Natural killer cell (primary cell): ENCODE data around the gene ZNG1F. TPM values are rescaled to one million over a fixed set of nuclear protein-coding genes. Genes with fewer than 3 reads are reported as not detected.
"Not testable (repeated sequence)": the region's sequence is repeated elsewhere in the genome, so short reads cannot be mapped to it uniquely, and the experiment has no call there.

Source experiments
- ATAC-seq, 3 donors: fragments of 150-1000 bp in 2 of 3; fragments of 200-7000 bp in 1 of 3; cut with Tn5 transposase; 1 replicate in 1 of 3; 2 replicates in 2 of 3; pipeline ENCODE4 v1.10.0; 2021; ENCODE audit warnings: mild to moderate bottlenecking in 2 of 3, moderate library complexity in 2 of 3
- DNase-seq, 2 donors: peaks; one replicate each; pipeline versions ENCODE4 v3.0.0 to v3.0.0-alpha.2; 2013 to 2021; ENCODE audit warnings: mixed read lengths in 1 of 2
- H3K27ac ChIP-seq: one replicate; pipeline ENCODE4 v1.5.1; 2013; ENCODE audit warnings: mild to moderate bottlenecking, low read length
- H3K27me3 ChIP-seq: one replicate; pipeline ENCODE4 v1.6.1; 2013; ENCODE audit warnings: low read length; ENCODE audit not compliant: control insufficient read depth, insufficient read depth
- H3K36me3 ChIP-seq: one replicate; pipeline ENCODE4 v1.6.1; 2013; ENCODE audit warnings: low read length; ENCODE audit not compliant: control insufficient read depth, insufficient read depth
- H3K4me1 ChIP-seq: one replicate; pipeline ENCODE4 v1.6.1; 2013; ENCODE audit warnings: low read length; ENCODE audit not compliant: control insufficient read depth, insufficient read depth
- H3K4me3 ChIP-seq: one replicate; pipeline ENCODE4 v1.5.1; 2013; ENCODE audit warnings: low read length
- H3K9me3 ChIP-seq: one replicate; pipeline ENCODE4 v1.6.1; 2013; ENCODE audit warnings: low read length; ENCODE audit not compliant: control insufficient read depth, insufficient read depth
- H3K27ac Mint-ChIP-seq, 2 donors: one replicate each; pipeline ENCODE4 v1.8.0; 2022; ENCODE audit warnings: mild to moderate bottlenecking in 2 of 2, mixed read lengths in 2 of 2, moderate library complexity in 1 of 2
- H3K27me3 Mint-ChIP-seq, 2 donors: one replicate each; pipeline ENCODE4 v1.8.0; 2022; ENCODE audit warnings: low read depth in 2 of 2, mixed read lengths in 2 of 2
- H3K36me3 Mint-ChIP-seq: one replicate; pipeline ENCODE4 v1.8.0; 2022; ENCODE audit warnings: mixed read lengths
- H3K4me1 Mint-ChIP-seq, 2 donors: one replicate each; pipeline ENCODE4 v1.8.0; 2022; ENCODE audit warnings: mixed read lengths in 2 of 2
- H3K4me3 Mint-ChIP-seq: one replicate; pipeline ENCODE4 v1.8.0; 2022; ENCODE audit warnings: mild to moderate bottlenecking, moderate library complexity, mixed read lengths
- H3K9me3 Mint-ChIP-seq, 2 donors: one replicate each; pipeline ENCODE4 v1.8.0; 2022; ENCODE audit warnings: mixed read lengths in 2 of 2
- WGBS: methylation state at CpG from one replicate; pipeline ENCODE4 v1.1.7; 2013; ENCODE audit warnings: missing lambda C conversion rate; ENCODE audit not compliant: insufficient coverage; 5-methylcytosine and 5-hydroxymethylcytosine counted together
- intact Hi-C: fragments of 100-400 bp; cut with micrococcal nuclease; formaldehyde crosslinking; loops from one replicate; pipeline ENCODE4 v1.14.2; 2022
- total RNA-seq, 4 donors: library from RNA; stranded (reverse); fragments of 120-200 nt in 1 of 4; gene quantifications; one replicate each; pipeline versions ENCODE4 v1.2.3 to v1.2.4, GENCODE V29; 2013 to 2022

ZNG1F gene
- total RNA-seq = 10 to 100 TPM in 1 of 3 donors, 1 to 10 TPM in 2; 7.4 to 11.0 (median 8.3) TPM
- total RNA-seq (2013) = 14.5 TPM

GRCh38 chr9:41189217-41189616 is at the start of gene ZNG1F:
TSS of gene ZNG1F (minus strand) at chr9:41189317. CDS start at chr9:41189258, 59 bp downstream.
- intact Hi-C loops = not testable (repeated sequence)

GRCh38 chr9:41237110-41237749 is 48.1 kb upstream of the ZNG1F start:
- H3K4me3 ChIP-seq, H3K4me3 Mint-ChIP-seq, H3K27me3 ChIP-seq, H3K27me3 Mint-ChIP-seq, H3K4me1 Mint-ChIP-seq, H3K27ac ChIP-seq, H3K27ac Mint-ChIP-seq, ATAC-seq, H3K36me3 ChIP-seq, H3K36me3 Mint-ChIP-seq, H3K4me1 ChIP-seq, intact Hi-C loops: not testable (repeated sequence)
- H3K9me3 Mint-ChIP-seq = peaks cover 9 to 14% of the 10 kb centered on the region in 2 donors
- H3K9me3 ChIP-seq = peaks cover 11% of the 10 kb centered on the region
- 68% methylated on average over 37 of the region's 51 CpGs for WGBS
- peak; percentile 34 to 48 for DNase-seq

More at GRCh38 chr9:41189217-41189616, at the start of gene ZNG1F:
- H3K4me1 Mint-ChIP-seq, H3K36me3 Mint-ChIP-seq, H3K27me3 Mint-ChIP-seq, H3K9me3 Mint-ChIP-seq, H3K4me3 Mint-ChIP-seq, H3K27me3 ChIP-seq, H3K27ac ChIP-seq, H3K4me3 ChIP-seq, H3K36me3 ChIP-seq, H3K9me3 ChIP-seq, H3K27ac Mint-ChIP-seq, ATAC-seq, DNase-seq, H3K4me1 ChIP-seq: not testable (repeated sequence)
- WGBS = no CpG with 5 or more reads among the region's 31 CpGs

GRCh38 chr9:41236486-41237109 is 47.5 kb upstream of the ZNG1F start:
- H3K36me3 ChIP-seq, H3K36me3 Mint-ChIP-seq, H3K27ac Mint-ChIP-seq, ATAC-seq, H3K27me3 Mint-ChIP-seq, H3K4me3 ChIP-seq, H3K4me1 Mint-ChIP-seq, H3K27ac ChIP-seq, H3K4me1 ChIP-seq, DNase-seq, intact Hi-C loops, H3K4me3 Mint-ChIP-seq, H3K27me3 ChIP-seq: not testable (repeated sequence)
- WGBS = 76% methylated on average over 23 of the region's 23 CpGs
- peaks cover 9 to 14% of the 10 kb centered on the region in 2 donors for H3K9me3 Mint-ChIP-seq
- H3K9me3 ChIP-seq = peaks cover 11% of the 10 kb centered on the region

DNA sequence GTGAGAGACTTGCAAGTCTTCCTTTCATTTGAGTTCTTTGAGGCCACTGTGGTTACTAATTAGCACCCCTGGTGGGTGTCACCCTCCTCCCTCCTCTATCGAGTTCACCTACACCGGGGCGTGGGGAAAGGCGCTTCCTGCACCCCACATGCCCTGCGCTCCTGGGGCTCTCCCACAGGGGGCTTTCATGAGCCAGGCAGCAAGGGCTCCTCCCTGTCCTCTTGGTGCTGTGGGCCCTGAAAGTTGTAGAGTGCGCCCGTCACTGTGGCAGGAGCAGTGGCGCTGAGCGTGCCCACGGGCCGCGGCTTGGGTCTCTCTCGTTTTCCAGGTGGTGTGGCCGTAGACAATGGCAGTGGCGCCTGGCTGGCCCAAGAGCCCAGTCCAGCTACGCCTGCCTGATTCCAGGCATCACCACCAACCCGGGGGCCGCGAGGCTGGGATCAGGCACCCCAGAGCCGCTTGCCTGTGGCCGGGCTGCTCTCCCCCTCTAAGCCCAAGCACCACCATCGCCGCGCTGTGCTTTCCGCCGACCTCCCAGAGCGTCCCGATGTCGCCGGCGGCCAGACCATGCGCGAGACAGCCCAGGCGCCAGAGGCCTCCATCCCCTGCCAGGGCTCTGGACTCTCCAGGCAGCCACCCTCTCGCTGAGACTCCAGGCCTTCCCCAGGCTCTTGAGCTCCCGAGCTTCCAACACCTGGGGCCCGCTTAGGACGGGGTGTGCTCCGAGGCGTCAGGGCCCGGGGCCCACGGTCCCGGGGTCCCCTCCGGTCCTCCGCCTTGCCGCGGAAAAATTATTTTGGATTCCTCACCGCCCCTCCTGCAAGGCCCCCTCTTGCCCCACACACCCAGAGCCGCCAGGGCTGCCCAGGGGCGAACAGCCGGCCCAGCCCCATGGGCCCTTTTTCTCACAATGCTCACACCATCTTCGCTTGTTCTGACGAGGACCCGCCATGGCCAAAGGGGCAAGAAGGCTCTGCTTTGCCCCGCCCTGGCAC is 46.0 kb upstream of the ZNG1F start:
- H3K4me3 Mint-ChIP-seq = peak overlapping the region; percentile 41
- H3K27me3 Mint-ChIP-seq, H3K27ac Mint-ChIP-seq, H3K36me3 Mint-ChIP-seq, H3K36me3 ChIP-seq, H3K4me1 ChIP-seq, H3K27me3 ChIP-seq, intact Hi-C loops, H3K9me3 Mint-ChIP-seq, H3K27ac ChIP-seq, H3K4me1 Mint-ChIP-seq, H3K4me3 ChIP-seq: not testable (repeated sequence)
- DNase-seq (peak; percentile 33 to 79), ATAC-seq (peak; percentile 71 to 97 (median 97))
- 75% methylated on average over 43 of the region's 55 CpGs for WGBS
- peaks cover 11% of the 10 kb centered on the region for H3K9me3 ChIP-seq

GRCh38 chr9:41234221-41234620 is 45.1 kb upstream of the ZNG1F start:
- H3K4me3 ChIP-seq, H3K36me3 ChIP-seq, DNase-seq, H3K4me3 Mint-ChIP-seq, H3K9me3 Mint-ChIP-seq, H3K27me3 Mint-ChIP-seq, H3K27ac ChIP-seq, H3K4me1 Mint-ChIP-seq, H3K27me3 ChIP-seq, ATAC-seq, H3K27ac Mint-ChIP-seq, intact Hi-C loops, H3K36me3 Mint-ChIP-seq, H3K4me1 ChIP-seq: not testable (repeated sequence)
- 90% methylated on average over 2 of the region's 3 CpGs for WGBS
- H3K9me3 ChIP-seq = peaks cover 20% of the 10 kb centered on the region

DNA sequence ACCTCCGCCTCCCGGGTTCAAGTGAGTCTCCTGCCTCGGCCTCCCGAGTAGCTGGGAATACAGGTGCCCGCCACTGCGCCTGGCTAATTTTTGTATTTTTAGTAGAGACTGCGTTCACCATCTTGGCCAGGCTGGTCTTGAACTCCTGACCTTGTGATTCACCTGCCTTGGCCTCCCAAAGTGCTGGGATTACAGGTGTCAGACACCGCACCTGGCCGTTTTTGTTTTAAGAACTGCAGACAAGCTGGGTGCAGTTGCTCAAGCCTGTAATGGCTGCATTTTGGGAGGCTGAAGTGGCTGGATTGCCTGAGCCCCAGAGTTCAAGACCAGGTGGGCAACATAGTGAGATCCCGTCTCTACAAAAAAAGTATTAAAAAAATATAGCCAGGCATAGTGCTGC is 43.2 kb upstream of the ZNG1F start:
- H3K9me3 Mint-ChIP-seq, H3K4me1 Mint-ChIP-seq, H3K4me3 Mint-ChIP-seq, H3K27me3 ChIP-seq, H3K36me3 ChIP-seq, H3K4me1 ChIP-seq, H3K36me3 Mint-ChIP-seq, H3K27ac Mint-ChIP-seq, H3K4me3 ChIP-seq, H3K27ac ChIP-seq, H3K27me3 Mint-ChIP-seq, intact Hi-C loops: not testable (repeated sequence)
- 82% methylated on average over 10 of the region's 10 CpGs for WGBS
- H3K9me3 ChIP-seq = peaks cover 21% of the 10 kb centered on the region
- ATAC-seq (peak in 1 of 3 donors; percentile 13), DNase-seq (peak in 1 of 2 donors; percentile 4)

GRCh38 chr9:41230418-41230817 is 41.3 kb upstream of the ZNG1F start:
- H3K27me3 ChIP-seq, H3K4me1 Mint-ChIP-seq, H3K27ac Mint-ChIP-seq, H3K27me3 Mint-ChIP-seq, H3K4me3 Mint-ChIP-seq, H3K27ac ChIP-seq, H3K9me3 Mint-ChIP-seq, intact Hi-C loops, H3K36me3 Mint-ChIP-seq, H3K36me3 ChIP-seq, H3K4me1 ChIP-seq, H3K4me3 ChIP-seq: not testable (repeated sequence)
- DNase-seq = peak in 1 of 2 donors; percentile 10
- 78% methylated on average over 2 of the region's 3 CpGs for WGBS
- peak in 1 of 3 donors; percentile 3 for ATAC-seq
- peaks cover 16% of the 10 kb centered on the region for H3K9me3 ChIP-seq
